GM12891 (cell line): ENCODE measurements around the gene SH3RF2.

Experiments used
- PAX5 ChIP-seq: IDR thresholded peaks from 2 replicates; pipeline ENCODE4 v1.6.1; 2011; ENCODE audit warnings: low read length, moderate library complexity, mild to moderate bottlenecking; ENCODE audit not compliant: insufficient read depth, severe bottlenecking
- POLR2A ChIP-seq: IDR thresholded peaks from 2 replicates; pipeline ENCODE4 v1.6.1; 2011; ENCODE audit warnings: low read depth, low read length, control low read depth
- POLR2AphosphoS5 ChIP-seq: IDR thresholded peaks from 2 replicates; pipeline ENCODE4 v1.6.1; 2011; ENCODE audit warnings: low read depth, low read length, control low read depth
- SPI1 ChIP-seq: IDR thresholded peaks from 2 replicates; pipeline ENCODE4 v1.6.1; 2011; ENCODE audit warnings: low read depth, low read length, control low read depth
- TAF1 ChIP-seq: IDR thresholded peaks from 2 replicates; pipeline ENCODE4 v1.6.1; 2011; ENCODE audit warnings: low read depth, low read length, control low read depth

DNA sequence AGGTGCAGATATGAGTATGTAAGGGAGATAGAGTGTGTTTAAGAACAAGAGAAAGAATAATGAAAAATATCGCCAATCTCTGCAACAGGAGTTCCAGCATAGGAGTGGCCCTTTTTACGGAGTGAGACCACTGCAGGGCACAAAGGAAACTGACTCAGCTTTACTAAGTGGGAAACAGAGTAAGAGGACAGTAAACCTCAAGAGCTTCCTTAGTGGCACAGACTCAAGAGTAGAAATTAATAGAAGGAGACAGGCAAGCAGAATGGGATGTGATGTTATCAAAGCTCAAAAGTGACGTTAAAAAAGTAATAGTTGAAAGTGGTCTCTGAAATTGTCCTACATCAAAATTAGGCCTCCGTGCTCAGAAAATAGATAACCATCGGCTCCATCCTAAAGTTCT lies 2.1 kb upstream of the SH3RF2 start:
- TF ChIP-seq POLR2A: no peak
- no peak for TF ChIP-seq TAF1
- no peak for TF ChIP-seq POLR2AphosphoS5
- no peak for TF ChIP-seq PAX5
- TF ChIP-seq SPI1: no peak
